HAP-1 (cell line): ENCODE measurements around the gene RNF212B.
A peak's percentile ranks its signal among the peaks of the same experiment; 100 is the strongest.

Experiments used
- DNase-seq, 2 experiments: peaks; one replicate each; pipeline ENCODE4 v3.0.0-alpha.2; 2016 to 2020; ENCODE audit warnings: low spot score in 2 of 2
- H3K27me3 ChIP-seq: fragments of 250-450 bp; sonication (Bioruptor Pico); 2 replicates; pipeline ENCODE4 v1.5.1; 2020; ENCODE audit warnings: low read depth, mild to moderate bottlenecking, moderate library complexity
- H3K36me3 ChIP-seq: fragments of 250-450 bp; sonication (Bioruptor Pico); replicated peaks from 2 replicates; pipeline ENCODE4 v1.5.1; 2020; ENCODE audit warnings: mild to moderate bottlenecking
- H3K4me1 ChIP-seq: fragments of 250-450 bp; sonication (Bioruptor Pico); 2 replicates; pipeline ENCODE4 v1.5.1; 2020; ENCODE audit warnings: mild to moderate bottlenecking
- H3K4me3 ChIP-seq: fragments of 250-450 bp; sonication (Bioruptor Pico); 2 replicates; pipeline ENCODE4 v1.5.1; 2020; ENCODE audit warnings: mild to moderate bottlenecking, moderate library complexity
- H3K9me3 ChIP-seq: fragments of 250-450 bp; sonication (Bioruptor Pico); 2 replicates; pipeline ENCODE4 v1.5.1; 2020; ENCODE audit warnings: mild to moderate bottlenecking, moderate library complexity
- in situ Hi-C: fragments of 300-500 bp; cut with MboI; formaldehyde crosslinking; loops from 3 replicates; pipeline ENCODE4 v1.14.3; 2020; ENCODE audit warnings: low sequenced_read_pairs, inconsistent platforms, mixed read lengths

The RNF212B gene

DNA sequence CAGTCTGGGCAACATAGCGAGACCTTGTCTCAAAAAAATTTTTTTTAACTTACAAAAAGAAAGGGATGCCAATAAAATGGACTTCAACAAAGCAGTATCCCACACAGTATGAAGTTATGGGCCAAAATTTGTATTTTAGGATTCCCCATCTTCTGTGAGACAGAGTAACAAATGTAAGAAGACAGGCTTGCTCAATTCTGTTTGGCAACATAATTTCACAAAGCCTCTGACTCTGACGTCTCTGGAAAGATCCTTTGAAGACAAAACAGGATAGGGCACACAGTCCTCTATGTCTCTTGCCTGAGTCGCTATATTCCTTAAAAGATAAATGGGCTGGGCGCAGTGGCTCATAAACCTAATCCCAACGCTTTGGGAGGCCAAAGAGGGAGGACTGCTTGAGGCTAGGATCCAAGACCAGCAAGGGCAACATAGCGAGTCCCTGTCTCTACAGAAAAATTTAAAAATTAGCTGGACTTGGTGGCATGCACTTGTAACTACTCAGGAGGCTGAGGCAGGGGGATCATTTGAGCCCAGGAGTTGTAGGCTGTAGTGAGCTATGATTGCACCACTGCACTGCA lies 49.3 kb downstream of the RNF212B start:
- Histone ChIP-seq H3K4me3 (peak overlapping the region; percentile 69), H3K4me1 (peaks cover 6% of the 10 kb centered on the region), H3K9me3 (no peaks in the 10 kb centered on the region), H3K27me3 (no peaks in the 10 kb centered on the region), H3K36me3 (no peaks in the 10 kb centered on the region; the same call in none of the 2 replicates)
- no peak for DNase-seq
- in situ Hi-C loops, result no loop called here

DNA sequence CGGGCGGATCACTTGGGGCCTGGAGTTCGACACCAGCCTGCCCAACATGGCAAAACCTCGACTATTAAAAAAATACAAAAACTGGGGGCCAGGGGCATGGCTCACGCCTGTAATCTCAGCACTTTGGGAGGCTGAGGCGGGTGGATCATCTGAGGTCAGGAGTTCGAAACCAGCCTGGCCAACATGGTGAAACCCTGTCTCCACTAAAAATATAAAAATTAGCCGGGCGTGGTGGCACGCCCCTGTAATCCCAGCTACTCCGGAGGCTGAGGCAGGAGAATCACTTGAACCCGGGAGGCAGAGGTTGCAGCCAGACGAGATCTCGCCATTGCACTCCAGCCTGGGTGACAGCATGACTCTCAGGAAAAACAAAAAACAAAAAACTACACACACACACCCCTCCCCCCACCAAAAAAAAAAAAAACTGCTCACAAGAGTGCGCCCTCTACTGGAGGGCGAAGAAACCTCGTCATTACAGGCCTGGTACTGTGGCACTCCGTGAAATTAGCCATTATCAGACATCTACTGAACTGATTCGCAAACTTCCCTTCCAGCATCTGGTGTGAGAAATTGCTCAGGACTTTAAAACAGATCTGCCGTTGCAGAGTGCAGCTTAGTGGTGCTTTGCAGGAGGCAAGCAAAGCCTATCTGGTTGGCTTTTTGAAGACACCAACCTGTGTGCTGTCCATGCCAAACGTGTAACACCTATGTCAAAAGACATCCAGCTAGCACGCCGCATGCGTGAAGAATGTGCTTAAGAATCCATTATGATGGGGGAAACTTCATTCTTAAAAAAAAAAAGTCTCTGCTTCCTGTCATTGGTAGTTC lies 57.2 kb downstream of the RNF212B start:
- H3K9me3 ChIP-seq, result no peaks in the 10 kb centered on the region
- no peaks in the 10 kb centered on the region for H3K27me3 ChIP-seq
- no peak overlapping the region for H3K4me3 ChIP-seq
- in situ Hi-C loops, result no loop called here
- peaks cover 9% of the 10 kb centered on the region for H3K36me3 ChIP-seq
- peaks cover 14% of the 10 kb centered on the region for H3K4me1 ChIP-seq
- DNase-seq, result peak; percentile 44 to 61

DNA sequence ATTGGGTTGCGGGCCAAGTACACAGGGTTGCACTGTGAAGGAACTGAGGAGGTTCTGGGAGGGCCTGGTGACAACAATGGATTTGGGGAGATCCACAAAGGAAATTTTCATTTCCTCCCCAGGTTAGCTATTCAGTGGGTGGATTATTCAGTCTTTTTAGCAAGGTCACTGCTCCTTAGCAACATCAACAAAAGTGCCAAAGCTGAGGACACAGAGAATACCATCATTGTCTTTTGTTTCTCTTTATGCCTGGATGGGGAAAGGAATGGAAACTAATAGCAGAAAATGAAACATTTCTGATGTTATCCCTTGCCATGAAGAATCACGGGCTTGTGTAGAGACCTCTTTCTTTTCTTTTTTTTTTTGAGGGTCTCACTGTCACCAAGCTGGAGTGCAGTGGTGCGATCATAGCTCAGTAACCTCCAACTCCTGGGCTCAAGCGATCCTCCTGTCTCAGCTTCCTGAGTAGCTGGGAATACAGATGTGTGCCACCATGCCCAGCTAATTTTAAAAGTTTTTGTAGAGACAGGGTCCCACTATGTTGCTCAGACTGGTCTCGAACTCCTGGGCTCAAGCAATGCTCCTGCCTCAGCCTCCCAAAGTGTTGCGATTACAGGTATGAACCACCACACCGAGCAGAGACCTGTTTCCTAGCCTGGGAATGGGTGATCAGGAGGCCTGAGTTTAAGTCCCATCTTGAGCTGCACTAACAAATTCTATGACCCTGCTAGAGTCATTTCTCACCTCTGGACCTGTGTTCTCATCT lies 58.5 kb downstream of the RNF212B start:
- in situ Hi-C loops, result no loop called here
- no peak overlapping the region for H3K4me3 ChIP-seq
- H3K27me3 ChIP-seq, result no peaks in the 10 kb centered on the region
- no peaks in the 10 kb centered on the region for H3K9me3 ChIP-seq
- DNase-seq, result no peak
- H3K4me1 ChIP-seq, result peaks cover 19% of the 10 kb centered on the region
- peaks cover 9% of the 10 kb centered on the region for H3K36me3 ChIP-seq

DNA sequence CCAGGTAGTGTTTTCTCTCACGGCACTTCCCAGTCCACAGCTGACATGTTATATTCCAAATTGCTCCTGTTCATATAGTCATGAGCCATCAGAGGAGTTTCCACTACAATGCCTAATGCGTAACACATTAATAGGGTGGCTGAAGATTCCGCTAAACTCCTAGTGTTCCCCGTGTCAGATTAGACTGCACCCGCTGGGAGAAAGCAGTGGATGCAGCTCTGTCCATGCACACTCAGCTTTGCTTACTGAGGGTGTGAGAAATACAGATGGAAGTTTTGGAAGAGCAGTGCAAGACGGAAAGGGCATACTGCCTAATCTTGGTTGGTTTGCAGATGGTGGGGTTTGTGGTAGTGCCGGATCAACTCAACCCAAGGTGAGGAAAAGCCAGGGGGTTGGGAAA lies 59.4 kb downstream of the RNF212B start:
- no peak for DNase-seq
- in situ Hi-C loops, result no loop called here
- no peaks in the 10 kb centered on the region for H3K27me3 ChIP-seq

DNA sequence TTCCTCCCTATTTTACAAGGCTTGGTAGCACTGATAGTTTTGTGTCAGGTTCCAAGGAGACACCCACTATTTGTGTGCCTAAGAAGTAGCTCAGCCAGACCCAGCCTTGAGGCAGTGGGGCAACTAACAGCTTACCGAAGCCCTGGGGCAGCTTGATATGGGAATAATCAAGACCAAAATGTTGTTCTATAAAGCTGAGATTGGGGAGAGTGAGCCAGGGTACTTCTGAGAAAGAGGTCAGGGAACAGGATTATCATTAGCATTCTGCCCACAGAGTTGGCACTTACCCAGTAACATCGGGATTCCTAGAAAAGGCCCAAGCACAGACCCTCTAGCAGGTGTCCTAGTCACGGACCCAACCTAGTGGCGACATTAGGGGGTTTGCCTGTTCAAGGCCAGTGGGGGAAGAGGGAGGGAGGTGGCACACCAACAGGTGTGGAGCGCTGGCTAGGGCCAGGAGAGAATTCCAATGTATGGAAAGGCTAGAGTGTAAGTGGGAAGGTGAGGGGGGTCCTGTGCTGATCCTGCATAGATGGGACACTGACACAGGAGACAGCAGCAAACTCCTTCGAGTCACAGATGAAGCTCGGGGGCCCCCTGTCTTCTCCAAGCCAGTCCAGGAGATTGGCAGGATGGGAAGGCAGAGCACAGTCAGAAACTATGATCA lies 60.0 kb downstream of the RNF212B start:
- no peak for DNase-seq
- Histone ChIP-seq H3K9me3 (no peaks in the 10 kb centered on the region), H3K27me3 (no peaks in the 10 kb centered on the region), H3K4me3 (no peak overlapping the region), H3K4me1 (peaks cover 19% of the 10 kb centered on the region), H3K36me3 (peaks cover 9% of the 10 kb centered on the region)
- in situ Hi-C loops, result no loop called here

More for the DNA sequence above, 59.4 kb downstream of the RNF212B start:
- Histone ChIP-seq H3K4me1 (peaks cover 19% of the 10 kb centered on the region), H3K9me3 (no peaks in the 10 kb centered on the region), H3K36me3 (peaks cover 9% of the 10 kb centered on the region), H3K4me3 (no peak overlapping the region)

DNA sequence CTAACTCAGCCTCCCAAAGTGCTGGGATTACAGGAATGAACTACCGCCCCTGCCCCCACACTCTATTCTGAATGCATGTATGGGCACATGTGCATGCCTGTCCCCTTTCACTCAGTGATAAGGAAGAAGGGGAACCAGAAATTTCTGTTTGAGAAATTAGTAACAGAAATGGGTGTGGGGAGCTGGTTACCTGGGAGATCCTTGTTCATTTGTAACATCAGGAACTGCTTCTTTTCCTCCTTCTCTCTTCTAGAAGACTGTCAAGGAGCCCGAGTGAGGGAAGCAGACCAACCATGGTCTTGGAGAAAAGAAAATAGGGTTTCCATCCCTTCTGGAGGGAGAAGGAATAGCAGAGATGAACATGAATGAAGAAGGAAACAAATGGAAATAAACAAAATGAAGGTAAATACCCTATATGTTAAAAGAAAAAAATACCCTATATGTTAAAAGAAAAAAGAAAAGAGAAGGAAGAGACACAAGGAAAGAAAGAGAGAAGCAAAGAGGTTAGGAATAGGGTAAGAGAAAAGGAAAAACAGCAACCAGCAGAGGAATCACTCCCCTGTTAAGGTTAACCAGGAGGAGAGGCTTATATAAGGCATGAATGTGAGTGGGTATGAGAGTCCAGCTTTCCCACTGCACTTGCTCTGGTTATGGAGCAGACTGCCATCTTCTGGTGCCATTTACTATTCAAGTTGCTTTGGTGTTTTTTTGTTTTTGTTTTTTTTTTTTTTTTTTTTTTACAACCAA lies 61.6 kb downstream of the RNF212B start:
- in situ Hi-C loops, result no loop called here
- Histone ChIP-seq H3K27me3 (no peaks in the 10 kb centered on the region), H3K36me3 (peaks cover 9% of the 10 kb centered on the region), H3K9me3 (no peaks in the 10 kb centered on the region), H3K4me1 (peaks cover 15% of the 10 kb centered on the region), H3K4me3 (no peak overlapping the region)
- no peak for DNase-seq

DNA sequence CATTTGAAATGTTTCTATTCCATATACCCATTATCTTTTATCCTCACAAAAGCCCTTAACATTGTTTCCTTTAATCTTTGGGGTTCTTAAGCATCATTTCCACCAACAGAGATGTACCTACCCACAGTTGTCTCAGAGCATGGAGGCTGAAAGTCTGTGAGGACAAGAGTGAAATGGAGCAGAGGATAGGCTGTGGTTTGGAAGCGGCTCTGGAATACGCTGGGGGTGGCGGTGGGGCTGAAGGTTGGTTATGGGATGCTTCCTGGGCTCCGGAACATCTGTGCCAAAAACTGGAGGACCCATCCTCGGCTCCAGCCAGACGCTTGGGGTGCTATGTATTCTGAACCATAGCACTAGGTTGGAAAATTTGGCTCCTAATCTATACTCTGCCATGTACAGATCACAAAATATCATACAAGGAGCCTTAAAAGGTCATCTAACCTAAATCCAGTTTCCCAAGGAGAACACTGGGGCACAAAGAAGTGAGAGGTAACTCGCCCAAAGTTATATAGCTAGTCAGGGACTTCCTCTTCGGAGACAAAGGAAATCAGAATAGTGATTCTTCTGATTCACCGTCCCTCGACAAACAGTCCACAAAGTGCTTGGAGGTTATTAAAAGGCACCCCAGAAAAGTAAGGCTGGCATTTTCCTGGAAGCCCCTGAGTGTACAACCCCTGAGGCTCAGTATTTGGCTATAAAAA lies 62.4 kb downstream of the RNF212B start:
- no peak for DNase-seq
- peaks cover 10% of the 10 kb centered on the region for H3K4me1 ChIP-seq
- H3K4me3 ChIP-seq, result peak overlapping the region; percentile 82
- no peaks in the 10 kb centered on the region for H3K9me3 ChIP-seq
- H3K27me3 ChIP-seq, result no peaks in the 10 kb centered on the region
- H3K36me3 ChIP-seq, result peaks cover 9% of the 10 kb centered on the region
- in situ Hi-C loops, result no loop called here

DNA sequence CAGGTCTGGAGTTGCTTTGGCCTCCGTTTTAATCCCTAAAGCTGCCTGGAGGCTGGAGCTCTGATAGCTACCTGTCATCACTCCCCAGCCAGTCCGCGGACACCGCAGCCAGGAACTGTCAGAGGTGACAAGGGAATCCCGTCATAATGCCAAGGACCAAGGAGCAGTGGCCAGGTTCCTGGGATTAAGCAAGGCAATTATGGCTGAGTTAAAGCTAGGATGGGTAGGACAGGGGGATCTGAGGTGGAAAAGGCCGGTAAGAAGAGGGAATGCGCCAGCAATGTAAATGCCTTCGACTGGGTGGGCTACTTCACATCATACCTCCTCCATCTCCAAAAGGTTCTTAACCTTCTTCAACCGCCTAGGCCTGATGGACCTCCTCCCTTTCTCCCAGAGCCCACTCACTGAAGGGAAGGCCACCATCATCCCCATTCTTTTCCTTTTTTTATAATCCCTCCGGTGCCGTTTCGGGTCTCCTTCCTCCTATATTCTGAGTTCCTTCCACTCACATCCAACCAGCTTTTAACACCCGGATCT lies 63.0 kb downstream of the RNF212B start:
- Histone ChIP-seq H3K36me3 (peaks cover 9% of the 10 kb centered on the region), H3K4me1 (peaks cover 10% of the 10 kb centered on the region), H3K4me3 (peak overlapping the region; percentile 82), H3K27me3 (no peaks in the 10 kb centered on the region), H3K9me3 (no peaks in the 10 kb centered on the region)
- in situ Hi-C loops, result no loop called here
- DNase-seq, result peak; percentile 21 to 59

DNA sequence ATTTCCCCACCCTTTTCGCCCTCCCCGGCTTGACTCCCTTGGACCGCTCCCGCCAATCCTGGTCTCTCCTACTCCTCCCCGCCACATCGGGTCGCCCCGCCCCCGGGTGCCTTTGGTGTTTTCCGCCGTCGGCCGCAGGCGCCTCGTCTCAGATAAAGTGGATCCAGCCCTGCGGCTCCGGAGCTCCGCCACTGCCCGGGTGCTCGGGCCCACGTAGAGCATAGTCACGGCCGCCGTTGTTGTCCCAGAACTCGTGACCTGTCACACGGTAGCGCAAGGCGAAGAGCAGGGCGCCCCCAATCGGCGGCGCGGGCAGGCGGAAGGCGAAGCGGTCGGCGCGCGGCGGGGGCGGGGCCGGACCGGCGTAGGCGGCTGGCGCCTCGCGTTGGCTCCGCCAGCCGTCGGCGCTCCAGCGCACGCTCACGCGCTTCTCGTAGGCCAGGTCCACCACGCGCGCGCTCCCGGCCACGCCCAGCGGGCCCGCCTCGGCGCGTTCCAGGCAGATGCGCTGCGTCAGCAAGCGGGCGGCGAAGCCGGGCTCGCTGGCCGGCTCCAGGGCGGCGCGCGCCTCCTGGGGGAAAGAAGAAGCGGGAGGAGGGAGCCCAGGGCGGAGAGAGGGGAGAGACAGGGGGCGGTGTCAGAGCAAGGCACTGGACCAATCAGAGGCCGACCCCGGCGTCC lies 63.7 kb downstream of the RNF212B start:
- Histone ChIP-seq H3K4me1 (peaks cover 15% of the 10 kb centered on the region), H3K9me3 (no peaks in the 10 kb centered on the region), H3K4me3 (peak overlapping the region; percentile 82), H3K36me3 (peaks cover 9% of the 10 kb centered on the region), H3K27me3 (no peaks in the 10 kb centered on the region)
- peak; percentile 95 to 98 for DNase-seq
- in situ Hi-C loops, result no loop called here

DNA sequence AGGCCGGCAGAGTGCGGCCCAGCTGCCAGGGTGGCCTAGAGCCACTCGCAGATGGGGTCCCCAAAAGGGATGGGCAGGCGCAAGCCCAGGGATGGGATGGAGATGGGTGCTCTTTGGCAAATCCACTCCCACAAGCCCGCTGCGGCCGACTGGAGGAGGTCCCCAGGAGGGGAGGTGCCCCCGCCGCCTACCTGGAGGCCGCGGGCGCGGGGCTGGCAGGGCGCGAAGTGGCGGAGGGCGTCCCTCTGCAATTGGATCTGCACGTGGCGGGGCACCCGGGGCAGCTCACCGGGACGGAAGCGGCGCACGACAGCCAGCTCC lies 64.2 kb downstream of the RNF212B start:
- H3K4me1 ChIP-seq, result peaks cover 15% of the 10 kb centered on the region
- H3K9me3 ChIP-seq, result no peaks in the 10 kb centered on the region
- in situ Hi-C loops, result no loop called here
- H3K27me3 ChIP-seq, result no peaks in the 10 kb centered on the region
- DNase-seq, result no peak
- peak overlapping the region; percentile 47 for H3K4me3 ChIP-seq
- H3K36me3 ChIP-seq, result peaks cover 9% of the 10 kb centered on the region

DNA sequence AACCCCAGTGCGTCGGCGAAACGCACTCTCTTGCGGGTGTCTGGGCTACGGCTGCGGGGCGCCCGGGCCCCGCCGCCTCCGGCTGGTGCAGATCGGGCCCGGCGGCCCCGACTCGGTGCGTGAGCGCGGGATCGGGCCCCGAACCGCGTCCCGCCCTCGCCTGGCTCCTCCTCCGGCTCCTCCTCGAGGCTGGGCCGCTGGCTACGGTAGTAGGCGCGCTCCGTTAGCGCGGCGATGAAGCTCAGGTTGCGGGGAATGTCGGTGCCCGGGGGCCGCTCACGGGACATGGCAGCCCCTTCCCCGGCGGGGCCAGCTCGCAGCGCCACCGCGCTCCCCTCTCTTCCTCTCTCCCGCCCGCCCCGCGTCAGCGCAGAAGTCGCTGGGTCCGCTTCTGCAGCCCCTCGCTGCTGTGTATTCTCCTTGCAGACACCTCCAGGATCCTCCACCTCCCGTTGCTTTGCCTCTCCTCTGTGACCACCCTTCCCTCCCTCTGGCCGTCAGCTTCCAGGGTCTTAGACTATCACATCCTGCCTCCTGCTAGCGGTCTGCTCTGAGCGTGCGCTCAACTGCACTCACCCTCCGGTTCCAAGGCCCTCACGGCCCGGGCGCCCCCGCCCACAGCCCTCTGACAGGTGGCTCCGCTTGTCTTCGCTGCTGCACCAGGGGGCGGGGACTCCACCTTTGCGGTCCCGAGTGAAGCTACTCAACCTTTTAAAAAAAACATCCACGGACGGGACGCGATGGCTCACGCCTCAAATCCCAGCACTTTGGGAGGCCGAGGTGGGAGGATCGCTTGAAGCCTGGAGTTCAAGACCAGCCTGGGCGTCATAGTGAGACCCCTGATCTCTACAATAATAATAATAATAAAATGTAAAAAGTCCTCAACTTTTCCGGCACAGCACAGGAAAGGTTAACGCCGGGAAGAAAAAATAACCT lies 64.8 kb downstream of the RNF212B start, which contains the start of gene PPP1R3E:
PPP1R3E (minus strand) TSS at position 570 of the 936 bp plus-strand sequence; CDS start at position 287, 283 bp downstream.
- peak; percentile 26 to 81 for DNase-seq
- in situ Hi-C loops, result no loop called here

More for the DNA sequence above, 64.8 kb downstream of the RNF212B start, which contains the start of gene PPP1R3E:
- Histone ChIP-seq H3K4me3 (peak within 1 kb of the TSS; percentile 47), H3K4me1 (peaks cover 17% of the 10 kb centered on the region), H3K9me3 (no peaks in the 10 kb centered on the region), H3K36me3 (peaks cover 9% of the 10 kb centered on the region), H3K27me3 (no peaks in the 10 kb centered on the region)
